DND-41 (cell line): ENCODE measurements around the gene KATNA1.

ENCODE experiments used
- CTCF ChIP-seq: IDR thresholded peaks from 2 replicates; pipeline ENCODE4 v1.5.1; 2012; ENCODE audit warnings: borderline replicate concordance, low read length, moderate library complexity, mild to moderate bottlenecking; ENCODE audit not compliant: poor library complexity, severe bottlenecking; ENCODE audit errors: extremely low read depth
- EZH2 ChIP-seq: IDR thresholded peaks from 3 replicates; pipeline ENCODE4 v1.6.1; 2012; ENCODE audit warnings: borderline replicate concordance, low read depth, mild to moderate bottlenecking, moderate library complexity, low read length, inconsistent platforms; ENCODE audit not compliant: severe bottlenecking

GRCh38 chr6:149681209-149681608 is 32.7 kb upstream of the KATNA1 start:
- TF ChIP-seq CTCF = no peak
- TF ChIP-seq EZH2 = no peak
